HEK293 (cell line): ENCODE results near the gene ETHE1.
A peak's percentile ranks its signal among the peaks of the same experiment; 100 is the strongest.

Experiments used
- CTCF ChIA-PET: fragments of 350-600 bp; formaldehyde crosslinking; extraction: SDS; loops from one replicate; lab custom pipeline; 2021; ENCODE audit warnings: antibody characterized with exemption; lab: Yijun Ruan, JAX
- POLR2A ChIA-PET: fragments of 300-600 bp; formaldehyde crosslinking; extraction: SDS; loops from one replicate; lab custom pipeline; 2020; ENCODE audit warnings: antibody characterized with exemption, inconsistent platforms; lab: Yijun Ruan, JAX
- H3K27ac ChIP-seq: fragments of 200-500 bp; sonication (Bioruptor generic); 2 replicates; pipeline ENCODE4 v1.5.1; 2014; ENCODE audit warnings: low read depth, low read length, control low read depth, inconsistent platforms; ENCODE audit errors: extremely low read depth
- H3K36me3 ChIP-seq, 2 experiments: fragments of 200-500 bp in 1 of 2; sonication (Bioruptor generic) in 1 of 2; 1 replicate in 1 of 2; 2 replicates in 1 of 2; pipeline ENCODE4 v1.5.1; 2014 to 2017; ENCODE audit warnings: inconsistent platforms in 2 of 2, low read length in 2 of 2; ENCODE audit not compliant: control insufficient read depth in 2 of 2, insufficient read depth in 1 of 2
- H3K4me1 ChIP-seq: fragments of 200-500 bp; sonication (Bioruptor generic); 2 replicates; pipeline ENCODE4 v1.5.1; 2014; ENCODE audit warnings: mild to moderate bottlenecking, low read length, inconsistent platforms; ENCODE audit not compliant: control insufficient read depth, insufficient read depth
- H3K4me3 ChIP-seq: 2 replicates; pipeline ENCODE4 v1.5.1; 2011; ENCODE audit warnings: low read depth, mild to moderate bottlenecking, control low read depth, low read length, moderate library complexity
- H3K9me3 ChIP-seq: fragments of 200-500 bp; sonication (Bioruptor generic); 2 replicates; pipeline ENCODE4 v1.5.1; 2014; ENCODE audit warnings: low read depth, low read length, inconsistent platforms; ENCODE audit not compliant: control insufficient read depth, insufficient read depth
- GLIS2 ChIP-seq: fragments of 450-650 bp; formaldehyde crosslinking; IDR thresholded peaks from 2 replicates; pipeline ENCODE4 v1.5.1; 2016; ENCODE audit warnings: missing biosample characterization, missing genetic modification characterization
- KLF1 ChIP-seq: fragments of 450-650 bp; formaldehyde crosslinking; IDR thresholded peaks from 2 replicates; pipeline ENCODE4 v1.5.1; 2016; ENCODE audit warnings: missing biosample characterization, missing genetic modification characterization
- KLF8 ChIP-seq: fragments of 450-650 bp; formaldehyde crosslinking; IDR thresholded peaks from 2 replicates; pipeline ENCODE4 v1.5.1; 2016; ENCODE audit warnings: missing biosample characterization, missing genetic modification characterization
- KLF9 ChIP-seq: fragments of 450-650 bp; formaldehyde crosslinking; IDR thresholded peaks from 2 replicates; pipeline ENCODE4 v1.5.1; 2016; ENCODE audit warnings: missing biosample characterization, missing genetic modification characterization, low read depth
- REPIN1 ChIP-seq: fragments of 450-650 bp; formaldehyde crosslinking; IDR thresholded peaks from 2 replicates; pipeline ENCODE4 v1.5.1; 2017; ENCODE audit warnings: missing biosample characterization, missing genetic modification characterization, low read depth
- ZBTB20 ChIP-seq: fragments of 450-650 bp; formaldehyde crosslinking; IDR thresholded peaks from 2 replicates; pipeline ENCODE4 v1.5.1; 2016; ENCODE audit warnings: missing biosample characterization, missing genetic modification characterization
- ZNF10 ChIP-seq: fragments of 450-650 bp; formaldehyde crosslinking; IDR thresholded peaks from 2 replicates; pipeline ENCODE4 v1.5.1; 2017; ENCODE audit warnings: missing biosample characterization, missing genetic modification characterization
- ZNF112 ChIP-seq: fragments of 450-650 bp; formaldehyde crosslinking; IDR thresholded peaks from 2 replicates; pipeline ENCODE4 v1.5.0; 2017; ENCODE audit warnings: missing biosample characterization, missing genetic modification characterization
- ZNF146 ChIP-seq: fragments of 450-650 bp; formaldehyde crosslinking; IDR thresholded peaks from 2 replicates; pipeline ENCODE4 v1.5.1; 2016; ENCODE audit warnings: missing biosample characterization, missing genetic modification characterization
- ZNF157 ChIP-seq: fragments of 450-650 bp; formaldehyde crosslinking; IDR thresholded peaks from 2 replicates; pipeline ENCODE4 v1.5.1; 2016; ENCODE audit warnings: missing biosample characterization, missing genetic modification characterization
- ZNF19 ChIP-seq: fragments of 450-650 bp; formaldehyde crosslinking; IDR thresholded peaks from 2 replicates; pipeline ENCODE4; 2016; ENCODE audit warnings: missing biosample characterization, missing genetic modification characterization, low read depth
- ZNF211 ChIP-seq: fragments of 450-650 bp; formaldehyde crosslinking; IDR thresholded peaks from 2 replicates; pipeline ENCODE4 v1.5.1; 2016; ENCODE audit warnings: low read depth, missing biosample characterization, missing genetic modification characterization
- ZNF416 ChIP-seq: fragments of 450-650 bp; formaldehyde crosslinking; IDR thresholded peaks from 2 replicates; pipeline ENCODE4 v1.5.1; 2016; ENCODE audit warnings: missing biosample characterization, missing genetic modification characterization
- ZNF426 ChIP-seq: fragments of 450-650 bp; formaldehyde crosslinking; IDR thresholded peaks from 2 replicates; pipeline ENCODE4 v1.5.1; 2017; ENCODE audit warnings: missing biosample characterization, missing genetic modification characterization, mild to moderate bottlenecking, inconsistent platforms, moderate library complexity
- ZNF501 ChIP-seq: fragments of 450-650 bp; formaldehyde crosslinking; IDR thresholded peaks from 2 replicates; pipeline ENCODE4 v1.5.1; 2016; ENCODE audit warnings: missing biosample characterization, missing genetic modification characterization
- ZNF610 ChIP-seq: fragments of 450-650 bp; formaldehyde crosslinking; IDR thresholded peaks from 2 replicates; pipeline ENCODE4 v1.5.1; 2016; ENCODE audit warnings: missing biosample characterization, missing genetic modification characterization, borderline replicate concordance
- ZSCAN30 ChIP-seq: fragments of 450-650 bp; IDR thresholded peaks from 2 replicates; pipeline ENCODE4 v1.5.1; 2018; ENCODE audit warnings: missing biosample characterization, mild to moderate bottlenecking, missing genetic modification characterization, moderate library complexity
- TF ChIP-seq, protein P1 (sequence below): fragments of 450-650 bp; formaldehyde crosslinking; IDR thresholded peaks from 2 replicates; pipeline ENCODE4 v1.5.1; 2016; ENCODE audit warnings: missing biosample characterization, missing genetic modification characterization, borderline replicate concordance
- TF ChIP-seq, protein P2 (sequence below): fragments of 450-650 bp; formaldehyde crosslinking; IDR thresholded peaks from 2 replicates; pipeline ENCODE4 v1.5.1; 2016; ENCODE audit warnings: missing biosample characterization, missing genetic modification characterization
- TF ChIP-seq, protein P3 (sequence below): fragments of 450-650 bp; formaldehyde crosslinking; IDR thresholded peaks from 2 replicates; pipeline ENCODE4 v1.5.1; 2017; ENCODE audit warnings: missing biosample characterization, missing genetic modification characterization
- TF ChIP-seq, protein P4 (sequence below): fragments of 450-650 bp; formaldehyde crosslinking; IDR thresholded peaks from 2 replicates; pipeline ENCODE4 v1.5.1; 2016; ENCODE audit warnings: missing biosample characterization, missing genetic modification characterization

The ETHE1 gene

DNA sequence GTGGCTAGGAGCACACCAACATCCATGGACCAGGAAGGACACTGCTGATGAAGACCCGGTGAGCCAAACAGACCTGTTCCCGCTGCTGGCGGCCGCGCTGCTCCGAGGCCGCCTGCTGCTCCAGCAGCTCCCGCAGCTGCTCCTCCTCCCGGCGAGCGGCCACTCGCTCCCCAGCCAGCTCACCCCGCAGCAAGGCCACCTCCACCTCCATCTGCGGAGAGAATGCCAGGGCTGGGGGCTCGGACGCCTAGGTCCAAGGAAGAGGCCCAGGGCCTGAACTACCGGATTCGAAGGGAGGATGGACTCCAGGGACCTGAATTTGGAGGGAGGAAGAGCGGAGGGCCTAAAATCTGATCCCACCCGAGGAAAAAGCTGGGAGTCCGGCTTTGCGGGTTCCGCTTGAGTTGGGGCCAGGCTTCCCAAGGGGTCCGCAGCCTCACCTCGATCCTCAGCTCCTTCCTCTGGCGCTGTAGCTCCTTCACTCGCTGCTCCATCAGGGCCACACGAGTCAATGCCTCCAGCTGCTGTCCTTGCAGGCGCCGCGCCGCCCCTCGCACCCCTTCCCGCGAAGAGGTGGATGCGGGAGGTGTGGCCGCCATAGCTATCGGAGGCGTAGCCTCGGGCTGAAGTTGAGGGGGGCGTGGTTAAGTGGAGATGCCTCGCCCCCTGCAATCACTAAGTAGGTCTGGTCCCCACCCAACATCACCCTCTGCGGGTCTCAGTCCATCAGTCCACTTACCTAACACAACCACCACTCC is 25.2 kb downstream of the ETHE1 start:
- CTCF ChIA-PET, result interaction anchor here (0.6 to 11.9 kb wide), 9 partner anchors 9 to 254 kb away, joined by 3 to 97 read pairs (median 4); partner anchors contain the start of genes IRGQ and LYPD3
- POLR2A ChIA-PET, result interaction anchor here (0.6 to 1.1 kb wide), 5 partner anchors 9 to 38 kb away, joined by 3 to 8 read pairs (median 5); no protein-coding TSS in a partner anchor
- H3K9me3 ChIP-seq, result no peaks in the 10 kb centered on the region
- H3K27ac ChIP-seq, result no peak overlapping the region
- H3K36me3 ChIP-seq, result peaks cover 12 to 30% of the 10 kb centered on the region in 2 experiments
- peaks cover 15% of the 10 kb centered on the region; the same call in 1 of the 2 replicates for H3K4me1 ChIP-seq
- TF ChIP-seq ZBTB20 (tag by site-specific recombination) (no peak), GLIS2 (tag by site-specific recombination) (peak; percentile 28; the same call in 1 of the 2 replicates), REPIN1 (tag by site-specific recombination) (no peak), ZNF146 (tag by site-specific recombination) (no peak), ZSCAN30 (tag by site-specific recombination) (no peak), ZNF112 (no peak), KLF1 (tag by site-specific recombination) (peak; percentile 85), ZNF426 (tag by site-specific recombination) (no peak), KLF8 (tag by site-specific recombination) (no peak), KLF9 (tag by site-specific recombination) (peak; percentile 74), ZNF416 (tag by site-specific recombination) (no peak), ZNF10 (tag by site-specific recombination) (no peak), ZNF610 (tag by site-specific recombination) (no peak), ZNF19 (tag by site-specific recombination) (no peak), ZNF157 (tag by site-specific recombination) (no peak), ZNF501 (tag by site-specific recombination) (no peak), ZNF211 (tag by site-specific recombination) (no peak)
- TF ChIP-seq, protein P1, sequence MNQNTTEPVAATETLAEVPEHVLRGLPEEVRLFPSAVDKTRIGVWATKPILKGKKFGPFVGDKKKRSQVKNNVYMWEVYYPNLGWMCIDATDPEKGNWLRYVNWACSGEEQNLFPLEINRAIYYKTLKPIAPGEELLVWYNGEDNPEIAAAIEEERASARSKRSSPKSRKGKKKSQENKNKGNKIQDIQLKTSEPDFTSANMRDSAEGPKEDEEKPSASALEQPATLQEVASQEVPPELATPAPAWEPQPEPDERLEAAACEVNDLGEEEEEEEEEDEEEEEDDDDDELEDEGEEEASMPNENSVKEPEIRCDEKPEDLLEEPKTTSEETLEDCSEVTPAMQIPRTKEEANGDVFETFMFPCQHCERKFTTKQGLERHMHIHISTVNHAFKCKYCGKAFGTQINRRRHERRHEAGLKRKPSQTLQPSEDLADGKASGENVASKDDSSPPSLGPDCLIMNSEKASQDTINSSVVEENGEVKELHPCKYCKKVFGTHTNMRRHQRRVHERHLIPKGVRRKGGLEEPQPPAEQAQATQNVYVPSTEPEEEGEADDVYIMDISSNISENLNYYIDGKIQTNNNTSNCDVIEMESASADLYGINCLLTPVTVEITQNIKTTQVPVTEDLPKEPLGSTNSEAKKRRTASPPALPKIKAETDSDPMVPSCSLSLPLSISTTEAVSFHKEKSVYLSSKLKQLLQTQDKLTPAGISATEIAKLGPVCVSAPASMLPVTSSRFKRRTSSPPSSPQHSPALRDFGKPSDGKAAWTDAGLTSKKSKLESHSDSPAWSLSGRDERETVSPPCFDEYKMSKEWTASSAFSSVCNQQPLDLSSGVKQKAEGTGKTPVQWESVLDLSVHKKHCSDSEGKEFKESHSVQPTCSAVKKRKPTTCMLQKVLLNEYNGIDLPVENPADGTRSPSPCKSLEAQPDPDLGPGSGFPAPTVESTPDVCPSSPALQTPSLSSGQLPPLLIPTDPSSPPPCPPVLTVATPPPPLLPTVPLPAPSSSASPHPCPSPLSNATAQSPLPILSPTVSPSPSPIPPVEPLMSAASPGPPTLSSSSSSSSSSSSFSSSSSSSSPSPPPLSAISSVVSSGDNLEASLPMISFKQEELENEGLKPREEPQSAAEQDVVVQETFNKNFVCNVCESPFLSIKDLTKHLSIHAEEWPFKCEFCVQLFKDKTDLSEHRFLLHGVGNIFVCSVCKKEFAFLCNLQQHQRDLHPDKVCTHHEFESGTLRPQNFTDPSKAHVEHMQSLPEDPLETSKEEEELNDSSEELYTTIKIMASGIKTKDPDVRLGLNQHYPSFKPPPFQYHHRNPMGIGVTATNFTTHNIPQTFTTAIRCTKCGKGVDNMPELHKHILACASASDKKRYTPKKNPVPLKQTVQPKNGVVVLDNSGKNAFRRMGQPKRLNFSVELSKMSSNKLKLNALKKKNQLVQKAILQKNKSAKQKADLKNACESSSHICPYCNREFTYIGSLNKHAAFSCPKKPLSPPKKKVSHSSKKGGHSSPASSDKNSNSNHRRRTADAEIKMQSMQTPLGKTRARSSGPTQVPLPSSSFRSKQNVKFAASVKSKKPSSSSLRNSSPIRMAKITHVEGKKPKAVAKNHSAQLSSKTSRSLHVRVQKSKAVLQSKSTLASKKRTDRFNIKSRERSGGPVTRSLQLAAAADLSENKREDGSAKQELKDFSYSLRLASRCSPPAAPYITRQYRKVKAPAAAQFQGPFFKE (tag by site-specific recombination), result no peak
- TF ChIP-seq, protein P2, sequence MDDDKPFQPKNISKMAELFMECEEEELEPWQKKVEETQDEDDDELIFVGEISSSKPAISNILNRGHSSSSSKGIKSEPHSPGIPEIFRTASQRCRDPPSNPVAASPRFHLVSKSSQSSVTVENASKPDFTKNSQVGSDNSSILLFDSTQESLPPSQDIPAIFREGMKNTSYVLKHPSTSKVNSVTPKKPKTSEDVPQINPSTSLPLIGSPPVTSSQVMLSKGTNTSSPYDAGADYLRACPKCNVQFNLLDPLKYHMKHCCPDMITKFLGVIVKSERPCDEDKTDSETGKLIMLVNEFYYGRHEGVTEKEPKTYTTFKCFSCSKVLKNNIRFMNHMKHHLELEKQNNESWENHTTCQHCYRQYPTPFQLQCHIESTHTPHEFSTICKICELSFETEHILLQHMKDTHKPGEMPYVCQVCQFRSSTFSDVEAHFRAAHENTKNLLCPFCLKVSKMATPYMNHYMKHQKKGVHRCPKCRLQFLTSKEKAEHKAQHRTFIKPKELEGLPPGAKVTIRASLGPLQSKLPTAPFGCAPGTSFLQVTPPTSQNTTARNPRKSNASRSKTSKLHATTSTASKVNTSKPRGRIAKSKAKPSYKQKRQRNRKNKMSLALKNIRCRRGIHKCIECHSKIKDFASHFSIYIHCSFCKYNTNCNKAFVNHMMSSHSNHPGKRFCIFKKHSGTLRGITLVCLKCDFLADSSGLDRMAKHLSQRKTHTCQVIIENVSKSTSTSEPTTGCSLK (tag by site-specific recombination), result no peak
- TF ChIP-seq, protein P3, sequence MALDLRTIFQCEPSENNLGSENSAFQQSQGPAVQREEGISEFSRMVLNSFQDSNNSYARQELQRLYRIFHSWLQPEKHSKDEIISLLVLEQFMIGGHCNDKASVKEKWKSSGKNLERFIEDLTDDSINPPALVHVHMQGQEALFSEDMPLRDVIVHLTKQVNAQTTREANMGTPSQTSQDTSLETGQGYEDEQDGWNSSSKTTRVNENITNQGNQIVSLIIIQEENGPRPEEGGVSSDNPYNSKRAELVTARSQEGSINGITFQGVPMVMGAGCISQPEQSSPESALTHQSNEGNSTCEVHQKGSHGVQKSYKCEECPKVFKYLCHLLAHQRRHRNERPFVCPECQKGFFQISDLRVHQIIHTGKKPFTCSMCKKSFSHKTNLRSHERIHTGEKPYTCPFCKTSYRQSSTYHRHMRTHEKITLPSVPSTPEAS (tag by site-specific recombination), result no peak
- TF ChIP-seq, protein P4, sequence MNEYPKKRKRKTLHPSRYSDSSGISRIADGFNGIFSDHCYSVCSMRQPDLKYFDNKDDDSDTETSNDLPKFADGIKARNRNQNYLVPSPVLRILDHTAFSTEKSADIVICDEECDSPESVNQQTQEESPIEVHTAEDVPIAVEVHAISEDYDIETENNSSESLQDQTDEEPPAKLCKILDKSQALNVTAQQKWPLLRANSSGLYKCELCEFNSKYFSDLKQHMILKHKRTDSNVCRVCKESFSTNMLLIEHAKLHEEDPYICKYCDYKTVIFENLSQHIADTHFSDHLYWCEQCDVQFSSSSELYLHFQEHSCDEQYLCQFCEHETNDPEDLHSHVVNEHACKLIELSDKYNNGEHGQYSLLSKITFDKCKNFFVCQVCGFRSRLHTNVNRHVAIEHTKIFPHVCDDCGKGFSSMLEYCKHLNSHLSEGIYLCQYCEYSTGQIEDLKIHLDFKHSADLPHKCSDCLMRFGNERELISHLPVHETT (tag by site-specific recombination), result no peak
- TF ChIP-seq, all 188 proteins: peak for 3
- no peak overlapping the region for H3K4me3 ChIP-seq
